ENCODE results near the gene ECM1.

ECM1 gene

GRCh38 chr1:150548324-150548631 lies 40.4 kb downstream of the ECM1 start:
- no peak for TF ChIP-seq CTCF (IDR thresholded peaks at IDR 0.05; ENCODE audit: unreplicated experiment in 3 of 3)
- Mint-ChIP-seq H3K27me3 (ENCODE audit: low read depth) (peaks cover 11% of the 10 kb centered on the region), H3K27ac (peak overlapping the region in 1 of 3 experiments; percentile 73), H3K9me3 (no peaks in the 10 kb centered on the region), H3K4me1 (peaks cover 19% of the 10 kb centered on the region), H3K4me3 (peak overlapping the region; percentile 76 to 86 (median 84)), H3K36me3 (ENCODE audit: low read depth) (no peaks in the 10 kb centered on the region)

- Mint-ChIP-seq H3K9me3 (no peaks in the 10 kb centered on the region), H3K4me3 (peak within 1 kb of the TSS; percentile 79 to 86 (median 84)), H3K4me1 (peaks cover 19% of the 10 kb centered on the region), H3K27ac (peak within 1 kb of the TSS in 2 of 3 experiments; percentile 66 to 73), H3K36me3 (ENCODE audit: low read depth) (no peaks in the 10 kb centered on the region), H3K27me3 (ENCODE audit: low read depth) (peaks cover 11% of the 10 kb centered on the region)
- TF ChIP-seq CTCF (IDR thresholded peaks at IDR 0.05; ENCODE audit: unreplicated experiment in 3 of 3), result peak in 1 of 3 experiments; percentile 31
These were observed 41.0 kb downstream of the ECM1 start, which contains the start of gene ADAMTSL4 for GRCh38 chr1:150548632-150549495. ADAMTSL4 (plus strand) TSS chr1:150549408; CDS start chr1:150552289, 2,881 bp downstream.

- H3K4me1 Mint-ChIP-seq, result peaks cover 19% of the 10 kb centered on the region
- H3K27ac Mint-ChIP-seq, result peak overlapping the region in 2 of 3 experiments; percentile 50 to 66
- H3K9me3 Mint-ChIP-seq, result no peaks in the 10 kb centered on the region
- peak overlapping the region; percentile 79 to 83 (median 81) for H3K4me3 Mint-ChIP-seq
- H3K27me3 Mint-ChIP-seq (ENCODE audit: low read depth), result peaks cover 11% of the 10 kb centered on the region
- no peaks in the 10 kb centered on the region for H3K36me3 Mint-ChIP-seq (ENCODE audit: low read depth)
- no peak for TF ChIP-seq CTCF (IDR thresholded peaks at IDR 0.05; ENCODE audit: unreplicated experiment in 3 of 3)
These were observed 41.8 kb downstream of the ECM1 start for GRCh38 chr1:150549496-150550221.

GRCh38 chr1:150550222-150551050 lies 42.5 kb downstream of the ECM1 start:
- Mint-ChIP-seq H3K4me1 (peaks cover 19% of the 10 kb centered on the region), H3K36me3 (ENCODE audit: low read depth) (no peaks in the 10 kb centered on the region), H3K9me3 (no peaks in the 10 kb centered on the region), H3K27ac (peak overlapping the region in 2 of 3 experiments; percentile 12 to 66), H3K4me3 (peak overlapping the region; percentile 62 to 83 (median 79)), H3K27me3 (ENCODE audit: low read depth) (peaks cover 10% of the 10 kb centered on the region)
- TF ChIP-seq CTCF (IDR thresholded peaks at IDR 0.05; ENCODE audit: unreplicated experiment in 3 of 3), result no peak

GRCh38 chr1:150551051-150551783 lies 43.3 kb downstream of the ECM1 start:
- Mint-ChIP-seq H3K27ac (peak overlapping the region; percentile 12 to 66 (median 26)), H3K36me3 (ENCODE audit: low read depth) (no peaks in the 10 kb centered on the region), H3K9me3 (no peaks in the 10 kb centered on the region), H3K27me3 (ENCODE audit: low read depth) (peaks cover 6% of the 10 kb centered on the region), H3K4me1 (peaks cover 23% of the 10 kb centered on the region), H3K4me3 (peak overlapping the region; percentile 48 to 61 (median 50))
- no peak for TF ChIP-seq CTCF (IDR thresholded peaks at IDR 0.05; ENCODE audit: unreplicated experiment in 3 of 3)
